PC-9 (cell line): ENCODE results near the gene ZSCAN21.

ENCODE experiments used
- EZH2 ChIP-seq: fragments of 200-600 bp; sonication (generic); IDR thresholded peaks from 2 replicates; pipeline ENCODE4 v1.8.0; 2017; ENCODE audit warnings: antibody characterized with exemption, low read depth
- TF ChIP-seq, protein P1 (sequence below): fragments of 200-600 bp; sonication (generic); conservative IDR thresholded peaks from 2 replicates; pipeline ENCODE4 v1.6.1; 2017; ENCODE audit warnings: mixed run types, antibody characterized with exemption, mild to moderate bottlenecking, moderate library complexity

DNA sequence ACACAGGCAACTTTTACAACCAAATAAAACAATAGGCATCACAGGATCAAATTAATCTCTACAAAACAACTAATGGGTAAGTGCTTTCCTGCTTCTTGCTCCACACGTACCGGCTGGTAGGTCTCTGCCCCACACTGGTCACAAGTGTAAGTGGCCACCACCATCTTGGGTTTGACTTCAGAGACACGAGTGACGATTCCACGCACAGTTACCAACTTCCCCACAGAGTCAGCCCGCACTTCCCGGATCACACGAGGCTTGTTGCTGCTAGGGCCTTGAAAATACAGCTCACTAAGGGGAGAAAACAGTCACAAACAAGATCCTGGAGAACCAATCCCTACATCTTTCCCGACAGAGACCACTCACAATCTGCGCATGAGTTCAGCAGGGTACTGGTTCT is 49.3 kb downstream of the ZSCAN21 start:
- TF ChIP-seq, protein P1, sequence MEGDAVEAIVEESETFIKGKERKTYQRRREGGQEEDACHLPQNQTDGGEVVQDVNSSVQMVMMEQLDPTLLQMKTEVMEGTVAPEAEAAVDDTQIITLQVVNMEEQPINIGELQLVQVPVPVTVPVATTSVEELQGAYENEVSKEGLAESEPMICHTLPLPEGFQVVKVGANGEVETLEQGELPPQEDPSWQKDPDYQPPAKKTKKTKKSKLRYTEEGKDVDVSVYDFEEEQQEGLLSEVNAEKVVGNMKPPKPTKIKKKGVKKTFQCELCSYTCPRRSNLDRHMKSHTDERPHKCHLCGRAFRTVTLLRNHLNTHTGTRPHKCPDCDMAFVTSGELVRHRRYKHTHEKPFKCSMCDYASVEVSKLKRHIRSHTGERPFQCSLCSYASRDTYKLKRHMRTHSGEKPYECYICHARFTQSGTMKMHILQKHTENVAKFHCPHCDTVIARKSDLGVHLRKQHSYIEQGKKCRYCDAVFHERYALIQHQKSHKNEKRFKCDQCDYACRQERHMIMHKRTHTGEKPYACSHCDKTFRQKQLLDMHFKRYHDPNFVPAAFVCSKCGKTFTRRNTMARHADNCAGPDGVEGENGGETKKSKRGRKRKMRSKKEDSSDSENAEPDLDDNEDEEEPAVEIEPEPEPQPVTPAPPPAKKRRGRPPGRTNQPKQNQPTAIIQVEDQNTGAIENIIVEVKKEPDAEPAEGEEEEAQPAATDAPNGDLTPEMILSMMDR: no peak
- no peak for TF ChIP-seq EZH2
